Stimulated activated naive CD8-positive, alpha-beta T cell treated with anti-CD3 and anti-CD28 coated beads, Interleukin-15, amount 100 ng/mL, for 72 hours (primary cell): Measurements from ENCODE around the gene TMEM243.
"Not testable (repeated sequence)": the region's sequence is repeated elsewhere in the genome, so short reads cannot be mapped to it uniquely, and the experiment has no call there.

ENCODE experiments used
- ATAC-seq: fragments of 150-1000 bp; cut with Tn5 transposase; 2 replicates; pipeline ENCODE4 v1.10.0; 2021; ENCODE audit warnings: mild to moderate bottlenecking, moderate library complexity
- DNase-seq, 2 donors: peaks; one replicate each; pipeline ENCODE4 v3.0.0; 2021 to 2022
- H3K27ac Mint-ChIP-seq, 2 donors: one replicate each; pipeline ENCODE4 v1.8.0; 2022; ENCODE audit warnings: mild to moderate bottlenecking in 2 of 2, mixed read lengths in 2 of 2, moderate library complexity in 2 of 2
- H3K27me3 Mint-ChIP-seq: one replicate; pipeline ENCODE4 v1.8.0; 2022; ENCODE audit warnings: mixed read lengths
- H3K4me1 Mint-ChIP-seq: one replicate; pipeline ENCODE4 v1.8.0; 2022; ENCODE audit warnings: mild to moderate bottlenecking, mixed read lengths
- H3K4me3 Mint-ChIP-seq, 2 donors: one replicate each; pipeline ENCODE4 v1.8.0; 2022; ENCODE audit warnings: mild to moderate bottlenecking in 2 of 2, mixed read lengths in 2 of 2, moderate library complexity in 1 of 2
- H3K9me3 Mint-ChIP-seq, 2 donors: one replicate each; pipeline ENCODE4 v1.8.0; 2022; ENCODE audit warnings: mixed read lengths in 2 of 2

TMEM243 gene

GRCh38 chr7:87219545-87220025 lies at the start of gene TMEM243:
TMEM243 (minus strand) TSS chr7:87219732; CDS start chr7:87219503, 229 bp downstream.
- Mint-ChIP-seq H3K4me1 (peaks cover 15% of the 10 kb centered on the region), H3K4me3 (peak within 1 kb of the TSS; percentile 99 to 100), H3K27ac (peak within 1 kb of the TSS; percentile 99), H3K27me3 (no peaks in the 10 kb centered on the region), H3K9me3 (no peaks in the 10 kb centered on the region)
- DNase-seq: peak; percentile 83 to 87
- peak; percentile 68 for ATAC-seq

GRCh38 chr7:87267239-87267900 lies 47.8 kb upstream of the TMEM243 start:
- Mint-ChIP-seq H3K4me3 (no peak overlapping the region), H3K4me1 (no peaks in the 10 kb centered on the region), H3K9me3 (no peaks in the 10 kb centered on the region), H3K27ac (no peak overlapping the region), H3K27me3 (peaks cover 42% of the 10 kb centered on the region)
- no peak for ATAC-seq
- no peak for DNase-seq

GRCh38 chr7:87263537-87263936 lies 44.0 kb upstream of the TMEM243 start:
- Mint-ChIP-seq H3K9me3 (no peaks in the 10 kb centered on the region), H3K27me3 (peaks cover 40% of the 10 kb centered on the region), H3K4me1 (no peaks in the 10 kb centered on the region), H3K4me3 (no peak overlapping the region), H3K27ac (no peak overlapping the region)
- ATAC-seq: no peak
- DNase-seq: no peak

DNA sequence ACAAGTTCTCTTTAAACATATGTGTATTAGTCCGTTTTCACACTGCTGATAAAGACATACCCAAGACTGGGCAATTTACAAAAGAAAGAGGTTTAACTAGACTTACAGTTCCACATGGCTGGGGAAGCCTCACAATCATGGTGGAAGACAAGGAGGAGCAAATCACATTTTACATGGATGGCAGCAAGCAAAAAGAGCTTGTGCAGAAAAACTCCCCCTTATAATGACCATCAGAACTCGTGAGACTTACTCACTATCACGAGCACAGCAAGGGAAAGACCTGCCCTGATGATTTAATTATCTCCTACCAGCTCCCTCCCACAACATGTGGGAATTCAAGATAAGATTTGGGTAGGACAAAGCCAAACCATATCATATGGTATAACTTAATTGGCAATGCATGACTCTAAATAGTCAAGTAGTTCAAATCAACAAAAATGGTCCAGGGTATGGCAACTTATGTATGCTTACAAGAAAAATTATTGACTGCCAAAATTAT lies 34.1 kb upstream of the TMEM243 start:
- ATAC-seq (no peak), DNase-seq (no peak)
- H3K4me1 Mint-ChIP-seq: no peaks in the 10 kb centered on the region
- no peak overlapping the region for H3K4me3 Mint-ChIP-seq
- no peaks in the 10 kb centered on the region for H3K9me3 Mint-ChIP-seq
- H3K27me3 Mint-ChIP-seq: peaks cover 45% of the 10 kb centered on the region
- no peak overlapping the region for H3K27ac Mint-ChIP-seq

- Mint-ChIP-seq H3K9me3 (peaks cover 16 to 19% of the 10 kb centered on the region in 2 donors), H3K27me3 (peaks cover 28% of the 10 kb centered on the region)
- H3K4me3 Mint-ChIP-seq, DNase-seq, ATAC-seq, H3K4me1 Mint-ChIP-seq, H3K27ac Mint-ChIP-seq: not testable (repeated sequence)
These were observed 26.1 kb upstream of the TMEM243 start for GRCh38 chr7:87245671-87246070.

- not testable (repeated sequence) for H3K4me3 Mint-ChIP-seq, ATAC-seq, H3K4me1 Mint-ChIP-seq, H3K9me3 Mint-ChIP-seq, DNase-seq, H3K27ac Mint-ChIP-seq
- H3K27me3 Mint-ChIP-seq: peaks cover 32% of the 10 kb centered on the region
These were observed 19.0 kb upstream of the TMEM243 start for GRCh38 chr7:87238464-87239051.

GRCh38 chr7:87234949-87235348 lies 15.4 kb upstream of the TMEM243 start:
- H3K9me3 Mint-ChIP-seq: no peaks in the 10 kb centered on the region
- peak; percentile 55 for ATAC-seq
- peaks cover 17% of the 10 kb centered on the region for H3K27me3 Mint-ChIP-seq
- H3K4me3 Mint-ChIP-seq: no peak overlapping the region
- DNase-seq: no peak
- H3K27ac Mint-ChIP-seq: no peak overlapping the region
- peaks cover 6% of the 10 kb centered on the region for H3K4me1 Mint-ChIP-seq

GRCh38 chr7:87231711-87232110 lies 12.2 kb upstream of the TMEM243 start:
- Mint-ChIP-seq H3K9me3 (no peaks in the 10 kb centered on the region), H3K4me3 (no peak overlapping the region), H3K27ac (no peak overlapping the region), H3K27me3 (peaks cover 4% of the 10 kb centered on the region), H3K4me1 (peaks cover 5% of the 10 kb centered on the region)
- ATAC-seq (no peak), DNase-seq (no peak)

DNA sequence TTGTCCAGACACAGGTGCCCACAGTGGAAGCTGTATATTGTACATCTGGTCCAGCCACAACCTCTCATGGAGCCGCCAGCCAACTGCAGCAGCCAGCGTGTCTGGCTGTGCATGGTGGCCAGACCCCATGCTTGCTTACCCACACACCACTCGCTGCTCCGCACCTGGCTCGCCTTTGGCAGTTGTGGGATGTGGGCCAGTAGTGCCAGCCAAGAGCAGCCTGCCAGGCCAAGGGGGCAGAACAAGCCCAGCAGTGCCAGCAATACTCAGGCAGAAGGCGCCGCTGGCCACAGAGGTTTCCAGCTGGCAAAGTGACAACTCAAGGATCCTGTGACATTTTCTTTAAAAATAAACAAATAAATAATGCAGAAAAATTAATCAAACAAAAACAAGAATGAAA lies 11.7 kb upstream of the TMEM243 start:
- ATAC-seq (no peak), DNase-seq (no peak)
- no peak overlapping the region for H3K4me3 Mint-ChIP-seq
- no peaks in the 10 kb centered on the region for H3K9me3 Mint-ChIP-seq
- H3K27ac Mint-ChIP-seq: no peak overlapping the region
- no peaks in the 10 kb centered on the region for H3K27me3 Mint-ChIP-seq
- H3K4me1 Mint-ChIP-seq: peaks cover 7% of the 10 kb centered on the region

GRCh38 chr7:87226495-87226894 lies 7.0 kb upstream of the TMEM243 start:
- Mint-ChIP-seq H3K9me3 (no peaks in the 10 kb centered on the region), H3K27me3 (no peaks in the 10 kb centered on the region), H3K4me3 (peak overlapping the region; percentile 9 to 10), H3K27ac (no peak overlapping the region), H3K4me1 (peaks cover 16% of the 10 kb centered on the region)
- ATAC-seq (no peak), DNase-seq (no peak)

DNA sequence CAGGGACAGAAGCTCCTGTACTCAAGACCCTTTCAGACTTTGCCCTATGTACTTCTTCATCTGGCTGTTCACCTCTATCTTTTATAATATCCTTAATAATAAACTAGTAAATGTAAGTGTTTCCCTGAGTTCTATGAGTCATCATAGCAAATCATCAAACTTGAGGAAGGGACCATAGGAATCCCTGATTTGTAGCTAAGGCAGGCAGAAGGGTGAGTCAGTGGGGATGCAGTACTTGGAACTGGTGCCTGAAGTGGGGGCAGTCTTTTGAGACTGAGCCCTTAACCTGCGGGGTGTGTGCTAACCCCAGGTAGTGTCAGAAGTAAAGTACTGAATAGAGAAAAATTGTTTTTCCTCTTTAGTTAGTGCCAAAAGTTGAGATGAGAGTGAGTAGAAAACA lies 6.2 kb upstream of the TMEM243 start:
- peaks cover 19% of the 10 kb centered on the region for H3K4me1 Mint-ChIP-seq
- H3K9me3 Mint-ChIP-seq: no peaks in the 10 kb centered on the region
- DNase-seq: no peak
- no peaks in the 10 kb centered on the region for H3K27me3 Mint-ChIP-seq
- ATAC-seq: no peak
- H3K27ac Mint-ChIP-seq: no peak overlapping the region
- H3K4me3 Mint-ChIP-seq: no peak overlapping the region

DNA sequence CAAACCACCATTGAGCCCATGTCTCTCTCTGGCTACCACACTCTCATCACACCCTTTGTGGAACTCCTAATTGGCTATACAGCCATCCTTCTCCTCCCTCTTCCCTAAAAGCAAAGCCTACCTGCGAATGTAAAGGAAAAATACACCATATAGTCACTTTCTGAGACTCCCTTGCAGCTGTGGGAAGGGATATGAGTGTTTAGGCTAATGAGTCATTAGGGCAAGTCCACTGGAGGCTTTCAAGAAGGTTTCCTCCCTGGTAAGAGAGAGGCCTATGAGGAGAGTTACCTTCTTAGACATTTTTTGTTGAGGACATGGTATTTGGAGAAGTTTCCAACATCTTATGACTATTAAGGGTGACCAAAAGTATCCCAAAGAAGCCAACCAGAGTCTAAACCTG lies 4.1 kb upstream of the TMEM243 start:
- Mint-ChIP-seq H3K9me3 (no peaks in the 10 kb centered on the region), H3K27me3 (no peaks in the 10 kb centered on the region), H3K4me3 (no peak overlapping the region), H3K4me1 (peaks cover 20% of the 10 kb centered on the region), H3K27ac (no peak overlapping the region)
- peak; percentile 39 for ATAC-seq
- DNase-seq: no peak

DNA sequence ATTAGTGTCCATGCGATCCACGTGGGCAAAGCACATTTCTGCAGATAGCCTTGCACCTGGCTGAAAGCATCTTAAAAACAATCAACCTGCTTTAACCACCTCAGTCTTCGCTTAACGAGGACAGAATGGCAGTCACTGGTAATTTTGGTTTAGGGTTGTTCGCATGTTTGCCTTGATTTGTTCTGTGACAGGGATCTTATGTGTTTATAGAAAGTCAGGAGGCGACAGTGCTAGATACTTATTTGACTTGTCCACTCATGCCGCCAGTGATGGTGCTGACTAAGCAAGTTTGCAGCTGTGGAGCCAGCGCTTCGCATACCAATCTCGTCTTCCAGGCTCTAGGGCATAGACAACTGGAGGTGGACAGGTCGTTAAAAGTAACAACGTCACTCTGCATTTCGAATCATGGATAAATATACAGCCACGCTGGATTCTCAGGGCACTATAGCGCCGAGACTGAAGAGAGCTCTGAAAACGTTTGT lies 1.2 kb upstream of the TMEM243 start:
- no peak for ATAC-seq
- H3K4me3 Mint-ChIP-seq: peak overlapping the region; percentile 99 to 100

DNA sequence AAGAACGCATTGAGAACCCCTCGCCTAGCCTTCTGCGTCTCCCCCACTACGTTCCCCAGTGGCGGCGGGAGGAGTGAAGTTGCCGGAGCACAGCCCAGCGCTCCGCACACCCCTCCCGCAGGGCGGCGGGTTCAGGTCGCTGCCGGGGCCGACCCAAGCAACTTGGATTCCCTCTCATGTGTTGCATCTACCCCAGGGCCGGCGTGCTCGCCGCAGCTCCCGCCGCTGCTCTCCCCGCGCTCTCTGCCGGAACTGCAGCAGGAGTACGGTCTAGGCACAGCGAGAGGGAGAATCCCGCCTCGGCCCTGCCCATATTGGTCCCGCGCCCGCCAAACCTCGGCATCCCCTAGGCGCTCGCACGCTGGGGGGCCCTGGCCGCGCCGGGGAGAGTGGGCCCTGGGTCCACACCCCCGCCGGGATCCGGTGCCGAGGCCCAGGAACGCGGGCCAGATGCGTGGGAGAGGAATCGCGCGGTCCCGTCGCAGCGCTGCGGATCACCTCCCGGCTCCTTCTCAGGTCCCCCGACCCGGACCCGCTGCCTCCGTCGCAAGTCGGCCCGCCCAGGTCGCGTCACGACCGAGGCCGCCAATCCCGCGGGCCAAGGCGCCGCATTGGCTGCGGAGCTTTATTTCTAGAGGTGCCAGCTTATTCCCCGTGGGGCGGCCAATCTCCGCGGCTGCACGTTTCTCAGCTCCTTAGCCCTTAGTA lies 648 bp upstream of the TMEM243 start:
- Mint-ChIP-seq H3K27me3 (no peaks in the 10 kb centered on the region), H3K27ac (peak overlapping the region; percentile 99), H3K4me3 (peak overlapping the region; percentile 99 to 100), H3K4me1 (peaks cover 10% of the 10 kb centered on the region), H3K9me3 (no peaks in the 10 kb centered on the region)
- DNase-seq (peak; percentile 80 to 84), ATAC-seq (peak; percentile 57)

More for the DNA sequence above, 1.2 kb upstream of the TMEM243 start:
- H3K27ac Mint-ChIP-seq: no peak overlapping the region
- DNase-seq: no peak
- H3K4me1 Mint-ChIP-seq: peaks cover 11% of the 10 kb centered on the region
- H3K9me3 Mint-ChIP-seq: no peaks in the 10 kb centered on the region
- no peaks in the 10 kb centered on the region for H3K27me3 Mint-ChIP-seq

- peak; percentile 0 for ATAC-seq
- H3K27ac Mint-ChIP-seq: peak overlapping the region; percentile 99
- no peaks in the 10 kb centered on the region for H3K9me3 Mint-ChIP-seq
- peak overlapping the region; percentile 99 to 100 for H3K4me3 Mint-ChIP-seq
- no peaks in the 10 kb centered on the region for H3K27me3 Mint-ChIP-seq
- DNase-seq: peak in 1 of 2 donors; percentile 52
- H3K4me1 Mint-ChIP-seq: peaks cover 22% of the 10 kb centered on the region
These were observed 562 bp downstream of the TMEM243 start for GRCh38 chr7:87218796-87219544.
